ENCODE results near the gene FHOD1. TPM values are rescaled to one million over a fixed set of nuclear protein-coding genes. Genes with fewer than 3 reads are reported as not detected.

The FHOD1 gene
- total and polyA plus RNA-seq, 2 of the 4 experiments (the other 2 are of a cell fraction) = 13.8 to 64.0 TPM

DNA sequence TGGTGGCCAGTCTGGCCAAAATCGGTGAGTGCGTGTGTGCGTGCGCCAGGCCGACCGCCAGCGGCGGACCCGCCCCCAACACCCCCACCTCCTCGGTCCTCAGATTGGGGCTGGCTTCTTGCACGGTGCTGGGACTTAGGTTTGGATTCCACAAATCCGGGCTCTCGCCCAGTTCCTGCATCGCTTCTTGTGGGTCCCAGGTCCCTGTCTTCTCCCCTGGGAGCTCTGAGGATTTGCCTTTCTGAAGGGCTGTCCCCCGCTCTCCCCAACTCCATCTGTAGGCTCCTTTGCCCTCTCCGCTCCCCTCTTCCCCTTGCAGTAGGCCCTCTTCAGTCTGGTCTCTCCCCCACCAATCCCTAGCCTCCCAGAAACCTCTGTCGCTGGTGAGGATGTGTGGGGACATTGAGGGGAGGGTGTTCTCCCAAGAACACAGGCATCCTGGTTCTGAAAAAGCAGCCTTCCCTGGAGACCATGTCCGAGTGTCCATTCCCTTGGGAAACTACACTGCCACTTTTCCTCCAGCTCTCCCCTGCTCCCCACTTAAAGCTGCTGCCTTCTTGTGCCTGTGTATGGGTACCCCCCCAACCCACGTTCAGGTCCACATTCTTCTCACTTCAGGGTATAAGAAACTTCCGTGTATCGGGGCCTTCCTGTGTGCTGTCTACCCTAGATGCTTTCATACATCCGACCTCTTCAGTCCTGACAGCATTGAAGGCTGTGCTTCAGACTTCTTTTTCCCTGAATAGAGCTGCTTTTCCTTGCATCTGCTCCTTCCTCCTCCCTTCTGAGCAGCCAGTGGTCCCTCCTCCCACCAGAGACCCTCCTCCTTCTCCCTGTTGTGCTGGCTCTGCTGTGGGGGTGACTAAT lies 2.1 kb upstream of the FHOD1 start:
- ChIA-PET CTCF (interaction anchor here (1.4 kb wide), 1 partner anchor 11 kb away, joined by 4 read pairs; no protein-coding TSS in a partner anchor), POLR2A (ENCODE audit: unreplicated experiment) (interaction anchor here (0.6 to 0.7 kb wide), 2 partner anchors 11 to 205 kb away, joined by 3 read pairs; no protein-coding TSS in a partner anchor)
- no peaks in the 10 kb centered on the region for H3K9me3 ChIP-seq (ENCODE audit: control insufficient read depth, insufficient read depth, low read length)
- BruUV-seq (replicated peaks) = no TSS peak
- H2AK9ac ChIP-seq (replicated peaks; ENCODE audit: low read depth, low read length, poor library complexity) = peak overlapping the region; percentile 83
- H3K27me3 ChIP-seq (ENCODE audit: control insufficient read depth, insufficient read depth, low read length) = no peaks in the 10 kb centered on the region
- intact Hi-C loops (cut with micrococcal nuclease) (loop anchor here (5.0 kb wide), 1 partner anchor 143 kb away; the partner anchor contains the start of gene TPPP3), dilution Hi-C loops (cut with HindIII; ENCODE audit: low sequenced_read_pairs, unreplicated experiment) (no loop called here), in situ Hi-C loops (cut with MboI; ENCODE audit: low sequenced_read_pairs) (loop anchor here (10.0 kb wide), 1 partner anchor 205 kb away; no protein-coding TSS in a partner anchor)
- no peaks in the 10 kb centered on the region; the same call in 1 of the 2 replicates for H4K20me1 ChIP-seq (ENCODE audit: insufficient read depth, low read length)
- H4K5ac ChIP-seq (ENCODE audit: low read depth, low read length) = peak overlapping the region; percentile 66
- no peak for TF ChIP-seq SMC3 (IDR thresholded peaks at IDR 0.05; ENCODE audit: low read depth, low read length)
- no peak for TF ChIP-seq FOS (IDR thresholded peaks at IDR 0.05; ENCODE audit: low read depth, low read length)
- TF ChIP-seq MAZ (IDR thresholded peaks at IDR 0.05; ENCODE audit: borderline replicate concordance, low read depth, low read length) = no peak; the same call in 1 of the 2 replicates
- peak overlapping the region; percentile 59 for H3K4me3 ChIP-seq (ENCODE audit: insufficient read depth, low read depth, low read length)
- H2AK5ac ChIP-seq (ENCODE audit: low read depth, low read length) = peak overlapping the region; percentile 30
- H2BK120ac ChIP-seq (ENCODE audit: low read depth, low read length) = peak overlapping the region; percentile 4
- peak overlapping the region; percentile 78 for H3K4me2 ChIP-seq (ENCODE audit: low read depth, low read length)
- H3K79me1 ChIP-seq (ENCODE audit: low read depth in 1 of 2, low read length in 2 of 2) = peaks cover 3 to 44% of the 10 kb centered on the region in 2 experiments; a peak in 3 of 4 replicates
- H3K4ac ChIP-seq (ENCODE audit: low read depth, low read length) = peak overlapping the region; percentile 51
- H3K27ac ChIP-seq (ENCODE audit: insufficient read depth, low read length) = peak overlapping the region; percentile 48; the same call in 1 of the 2 replicates
- H2BK15ac ChIP-seq (ENCODE audit: low read depth, low read length) = peak overlapping the region; percentile 19; the same call in 1 of the 3 replicates
- WGBS, 2 experiments (ENCODE audit: extremely low coverage in 2 of 2, insufficient read length in 1 of 2) = 1% methylated on average over 12 of the region's 22 CpGs; no CpG with 5 or more reads in 1 of the 2 experiments
- peak overlapping the region; percentile 35 to 83; a peak in 3 of 4 replicates for H4K8ac ChIP-seq (ENCODE audit: low read depth in 2 of 2, low read length in 2 of 2)
- H3K9ac ChIP-seq (ENCODE audit: low read depth, low read length) = peak overlapping the region; percentile 55
- peak overlapping the region; percentile 49; the same call in 1 of the 2 replicates for H3K56ac ChIP-seq (ENCODE audit: extremely low read depth, insufficient read depth, low read length)
- H2BK20ac ChIP-seq (ENCODE audit: low read depth, low read length) = 0 out of 2 replicates have a peak overlapping the region, but pooled peaks have one; percentile 0
- H3K9me1 ChIP-seq (ENCODE audit: insufficient read depth, low read length) = peaks cover 15% of the 10 kb centered on the region
- H3K14ac ChIP-seq (replicated peaks; ENCODE audit: low read depth, low read length) = peak overlapping the region; percentile 67
- peak; percentile 35 for DNase-seq
- no peak for ATAC-seq (ENCODE audit: low read depth)
- H3K23ac ChIP-seq (ENCODE audit: low read depth, low read length) = peak overlapping the region; percentile 88
- no peak overlapping the region for H3K18ac ChIP-seq (ENCODE audit: low read depth, low read length)
- H2BK5ac ChIP-seq (ENCODE audit: low read depth, low read length, poor library complexity, severe bottlenecking) = peak overlapping the region; percentile 11
- peak overlapping the region; percentile 30 for H4K91ac ChIP-seq (ENCODE audit: insufficient read depth, low read depth, low read length)
- H2AFZ ChIP-seq (replicated peaks; ENCODE audit: low read length, poor library complexity) = peak overlapping the region; percentile 90
- H3K4me1 ChIP-seq (ENCODE audit: control insufficient read depth, insufficient read depth, low read length) = peaks cover 29% of the 10 kb centered on the region
- no peaks in the 10 kb centered on the region for H3K36me3 ChIP-seq (ENCODE audit: control insufficient read depth, insufficient read depth, low read length)
